HG02981 (cell line): ENCODE measurements around the gene ANXA2R.

Source experiments
- ATAC-seq: cut with Tn5 transposase; IDR thresholded peaks from one replicate; pipeline ENCODE4 v1.9.1; 2021; ENCODE audit warnings: mild to moderate bottlenecking, moderate library complexity; ENCODE audit not compliant: unreplicated experiment

The ANXA2R gene

GRCh38 chr5:43001748-43002147, 38.4 kb downstream of the ANXA2R start:
- no peak for ATAC-seq

DNA sequence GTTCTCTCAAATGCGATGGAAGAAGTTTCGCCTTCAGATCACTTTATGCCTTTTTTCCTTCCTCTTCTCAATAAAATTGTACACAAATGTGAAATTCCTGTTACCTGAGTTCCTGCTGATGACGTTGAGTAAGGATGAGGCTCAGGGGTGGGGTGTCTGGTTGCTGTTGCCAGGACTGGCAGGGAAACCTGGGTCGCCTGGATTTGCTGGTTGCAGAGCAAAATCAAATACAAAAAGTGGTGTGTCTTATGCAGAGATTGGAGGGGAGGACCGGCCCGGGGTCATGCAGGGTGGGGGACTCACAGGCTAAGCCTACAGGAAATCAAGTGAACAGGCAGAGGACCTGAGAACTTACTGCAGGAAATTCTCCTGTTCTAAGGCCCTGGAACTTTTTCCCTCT, 39.2 kb downstream of the ANXA2R start:
- no peak for ATAC-seq

GRCh38 chr5:43000111-43000840, 39.8 kb downstream of the ANXA2R start:
- ATAC-seq: no peak

- ATAC-seq: no peak
Measured at GRCh38 chr5:42995360-42995751, 44.8 kb downstream of the ANXA2R start.

DNA sequence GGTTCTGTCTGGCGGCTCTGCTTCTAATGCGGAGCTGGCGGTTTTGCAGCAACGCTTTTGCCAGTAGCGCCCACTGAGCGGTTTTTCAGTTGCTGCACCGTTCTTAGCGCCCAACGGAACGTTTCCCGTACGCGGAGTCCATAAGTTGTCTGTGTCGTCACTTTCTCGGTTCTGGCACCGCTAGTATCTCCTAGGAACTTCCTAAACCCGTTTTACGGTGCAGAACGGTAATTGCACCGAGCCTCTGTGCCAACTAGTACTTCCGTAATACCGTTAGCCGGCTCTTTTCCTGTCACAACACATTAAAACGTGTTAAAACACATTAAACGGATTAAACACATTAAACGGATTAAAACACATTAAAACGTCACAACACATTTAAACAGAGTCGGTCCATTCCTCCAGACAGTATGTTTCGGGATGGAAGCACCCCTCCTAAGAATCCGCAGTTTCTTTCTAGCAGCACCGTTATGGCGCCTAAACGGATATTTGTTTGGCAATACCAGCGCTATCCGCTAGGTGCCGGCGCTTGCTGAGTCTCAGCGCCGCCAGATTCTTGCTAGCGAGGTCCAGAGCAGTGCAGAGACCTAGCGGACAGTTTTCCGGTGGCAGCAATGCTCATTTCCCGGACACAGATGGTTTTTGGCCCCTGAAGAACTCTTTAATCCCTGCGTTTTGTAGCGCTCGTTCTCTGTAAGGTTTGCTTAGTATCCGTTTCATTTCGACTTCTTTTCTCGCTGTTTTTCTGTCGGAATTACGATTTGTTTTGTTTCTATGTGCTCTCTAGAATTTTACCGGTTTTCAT, 45.4 kb downstream of the ANXA2R start:
- peak; percentile 46 for ATAC-seq

DNA sequence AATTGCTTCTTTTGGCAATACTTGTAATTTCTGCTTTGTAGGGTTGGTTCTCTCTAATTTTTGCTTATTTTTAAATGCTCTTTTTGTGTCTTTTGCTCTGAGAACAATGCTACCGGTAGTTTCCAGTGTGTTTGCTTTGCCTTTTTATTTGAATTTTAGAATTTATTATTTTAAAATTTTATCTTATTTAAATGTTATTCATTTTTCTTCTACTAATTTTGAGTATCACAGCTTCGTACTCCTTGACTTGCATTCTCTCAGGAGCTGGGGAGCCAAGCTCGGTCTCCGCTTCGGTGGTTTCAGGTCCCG, 45.9 kb downstream of the ANXA2R start:
- ATAC-seq: no peak

GRCh38 chr5:42993516-42994245, 46.4 kb downstream of the ANXA2R start:
- ATAC-seq: no peak

GRCh38 chr5:42992088-42992879, 47.8 kb downstream of the ANXA2R start:
- ATAC-seq: peak; percentile 46

DNA sequence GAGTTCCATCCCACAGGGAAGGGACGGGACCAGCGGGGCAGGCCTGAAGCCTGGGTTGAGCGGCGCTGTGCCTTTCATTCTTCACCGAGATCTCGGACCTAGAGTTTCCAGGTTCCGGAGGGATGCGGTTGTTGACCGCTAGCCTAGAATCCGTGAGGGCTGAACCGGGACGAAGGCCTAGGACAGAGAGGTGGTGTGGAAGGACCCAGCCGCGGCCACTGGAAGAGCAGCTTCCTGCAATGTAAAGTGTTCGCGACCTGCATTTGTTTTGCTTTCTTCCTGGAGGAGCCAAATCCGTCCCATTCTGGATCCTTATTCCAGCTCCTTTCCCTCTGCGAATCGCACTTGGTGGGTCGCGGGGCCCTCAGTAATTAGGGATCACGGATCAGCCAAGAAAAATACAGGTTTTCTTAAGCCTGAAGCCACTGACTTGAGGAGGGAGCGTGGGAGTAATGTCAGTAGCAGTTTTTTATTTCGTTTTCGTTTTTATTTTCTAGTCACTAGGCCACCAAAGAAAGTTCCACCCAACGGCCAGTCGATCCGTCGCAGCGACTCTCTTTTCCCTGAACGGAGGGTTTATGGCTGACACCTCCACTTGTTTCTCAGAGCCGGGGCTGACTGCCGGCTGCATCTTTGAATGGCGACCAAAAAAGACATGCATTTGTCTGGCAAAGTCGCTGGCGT, 48.6 kb downstream of the ANXA2R start:
- peak; percentile 15 for ATAC-seq

- no peak for ATAC-seq
Measured at GRCh38 chr5:42990892-42991291, 49.2 kb downstream of the ANXA2R start.
